Spleen (tissue), 7 donors: ENCODE data around the gene SLC16A5.

Source experiments
- CTCF ChIP-seq, 11 experiments: fragments of 200-600 bp in 7 of 11; fragments of 450-650 bp in 4 of 11; sonication (generic) in 4 of 11; IDR thresholded peaks in 8 of 11; conservative IDR thresholded peaks in 3 of 11; 1 replicate in 7 of 11; 2 replicates in 4 of 11; pipeline versions ENCODE4 v1.4.0 to v1.8.0; 2016 to 2021; ENCODE audit warnings: antibody characterized with exemption in 11 of 11, inconsistent platforms in 4 of 11, mild to moderate bottlenecking in 1 of 11
- POLR2A ChIP-seq, 3 donors: fragments of 450-650 bp; IDR thresholded peaks; one replicate each; pipeline ENCODE4 v1.5.1; 2017; ENCODE audit warnings: antibody characterized with exemption in 3 of 3, mild to moderate bottlenecking in 1 of 3
- POLR2AphosphoS5 ChIP-seq, 3 donors: sonication (generic); formaldehyde crosslinking; IDR thresholded peaks; one replicate each; pipeline ENCODE4 v1.5.1; 2017; ENCODE audit warnings: antibody characterized with exemption in 3 of 3
- donor health status: DM: no; HTN: no; CAD: no; lungs with moderate emphysema.
- donor health status: DM: no; HTN: no; CAD: no.
- donor health status: DM: no; HTN: no; CAD: no.

DNA sequence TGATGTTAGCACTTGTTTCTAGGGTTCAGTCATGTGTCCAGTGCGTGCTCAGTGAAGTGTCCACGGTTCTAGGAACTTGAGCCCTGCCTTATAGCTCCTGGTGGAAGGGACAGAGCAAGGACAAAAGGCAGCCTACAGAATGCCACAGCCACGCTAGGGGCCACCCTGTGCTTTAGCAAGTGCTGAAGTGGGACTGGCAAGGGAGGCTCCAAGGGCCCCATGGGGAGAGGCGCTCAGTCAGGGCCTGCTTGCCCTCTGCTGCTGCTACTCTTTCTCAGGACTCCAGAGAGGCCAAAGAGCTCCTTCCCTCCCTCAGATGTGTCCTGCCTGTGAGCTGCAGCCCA lies 37.0 kb downstream of the SLC16A5 start:
- TF ChIP-seq CTCF (IDR thresholded peaks at IDR 0.05 in 8 of 11, conservative IDR thresholded peaks at IDR 0.05 in 3 of 11) (no peak), POLR2AphosphoS5 (IDR thresholded peaks at IDR 0.05) (no peak), POLR2A (IDR thresholded peaks at IDR 0.05) (no peak)
